Breast epithelium (tissue), 3 donors: ENCODE data around the gene ITIH3.

Experiments used
- CTCF ChIP-seq, 3 donors: fragments of 450-650 bp; IDR thresholded peaks; one replicate each; pipeline ENCODE4 v1.5.1; 2016 to 2017; ENCODE audit warnings: antibody characterized with exemption in 3 of 3, mild to moderate bottlenecking in 3 of 3, moderate library complexity in 3 of 3
- POLR2A ChIP-seq: fragments of 450-650 bp; IDR thresholded peaks from one replicate; pipeline ENCODE4 v1.6.1; 2016; ENCODE audit warnings: antibody characterized with exemption, mild to moderate bottlenecking, moderate library complexity

GRCh38 chr3:52782412-52783210, 12.0 kb upstream of the ITIH3 start:
- TF ChIP-seq POLR2A (no peak), CTCF (IDR thresholded peaks at IDR 0.05) (no peak)
